Spinal cord (tissue), 10 donors: ENCODE measurements around the gene XPO6. TPM values are rescaled to one million over a fixed set of nuclear protein-coding genes. Genes with fewer than 3 reads are reported as not detected.

Experiments used
- DNase-seq, 6 donors: peaks; one replicate each; pipeline versions ENCODE4 v3.0.0 to v3.0.0-alpha.2; 2013 to 2015; ENCODE audit warnings: low spot score in 6 of 6, low read depth in 4 of 6
- H3K27ac ChIP-seq: one replicate; pipeline ENCODE4 v1.5.1; 2013; ENCODE audit warnings: low read depth, low read length, control low read depth
- H3K27me3 ChIP-seq: one replicate; pipeline ENCODE4 v1.6.1; 2013; ENCODE audit warnings: low read length; ENCODE audit not compliant: control insufficient read depth, insufficient read depth
- H3K36me3 ChIP-seq: one replicate; pipeline ENCODE4 v1.6.1; 2013; ENCODE audit warnings: low read length; ENCODE audit not compliant: control insufficient read depth, insufficient read depth
- H3K4me1 ChIP-seq: one replicate; pipeline ENCODE4 v1.6.1; 2013; ENCODE audit warnings: low read length; ENCODE audit not compliant: control insufficient read depth, insufficient read depth
- H3K4me3 ChIP-seq: one replicate; pipeline ENCODE4 v1.5.1; 2013; ENCODE audit warnings: low read depth, low read length, control low read depth
- H3K9me3 ChIP-seq: one replicate; pipeline ENCODE4 v1.6.1; 2013; ENCODE audit warnings: low read length; ENCODE audit not compliant: control insufficient read depth, insufficient read depth
- WGBS: methylation state at CpG from one replicate; pipeline ENCODE4 v1.1.5; 2013; ENCODE audit warnings: missing lambda C conversion rate; ENCODE audit not compliant: insufficient coverage; 5-methylcytosine and 5-hydroxymethylcytosine counted together
- polyA plus RNA-seq, 2 donors: library from polyadenylated mRNA; unstranded; fragments of 120-200 nt; gene quantifications; one replicate each; pipeline ENCODE4 v1.2.1, GENCODE V29; 2013; ENCODE audit not compliant: insufficient read length in 2 of 2
- total RNA-seq, 2 donors: library from RNA; depleted of rRNA in 1 of 2; stranded (reverse); fragments of 120-200 nt in 1 of 2; fragments of >200 nt in 1 of 2; gene quantifications; one replicate each; pipeline versions ENCODE4 v1.2.3 to v1.2.4, GENCODE V29; 2013 to 2014
- donor health status: healthy.

XPO6 gene
- total and polyA plus RNA-seq, 4 donors = 84.1 to 164 (median 116) TPM

GRCh38 chr16:28103516-28104170 is 108.1 kb downstream of the XPO6 start:
- Histone ChIP-seq H3K4me1 (peaks cover 3% of the 10 kb centered on the region), H3K27ac (no peak overlapping the region), H3K9me3 (no peaks in the 10 kb centered on the region), H3K27me3 (no peaks in the 10 kb centered on the region), H3K36me3 (peaks cover 93% of the 10 kb centered on the region), H3K4me3 (no peak overlapping the region)
- 97% methylated on average over 7 of the region's 14 CpGs for whole genome bisulfite sequencing
- no peak for DNase-seq

GRCh38 chr16:28101533-28101890 is 110.3 kb downstream of the XPO6 start:
- DNase-seq = no peak
- H3K4me1 ChIP-seq = peaks cover 3% of the 10 kb centered on the region
- H3K9me3 ChIP-seq = no peaks in the 10 kb centered on the region
- no peak overlapping the region for H3K27ac ChIP-seq
- no peak overlapping the region for H3K4me3 ChIP-seq
- H3K36me3 ChIP-seq = peaks cover 93% of the 10 kb centered on the region
- no peaks in the 10 kb centered on the region for H3K27me3 ChIP-seq
- WGBS = 94% methylated on average over 5 of the region's 6 CpGs

GRCh38 chr16:28100810-28101532 is 110.8 kb downstream of the XPO6 start:
- DNase-seq = no peak
- Histone ChIP-seq H3K4me1 (peaks cover 2% of the 10 kb centered on the region), H3K9me3 (no peaks in the 10 kb centered on the region), H3K4me3 (no peak overlapping the region), H3K36me3 (peaks cover 93% of the 10 kb centered on the region), H3K27me3 (no peaks in the 10 kb centered on the region), H3K27ac (no peak overlapping the region)
- 96% methylated on average over 14 of the region's 14 CpGs for WGBS

- Histone ChIP-seq H3K27ac (no peak overlapping the region), H3K4me3 (no peak overlapping the region), H3K4me1 (no peaks in the 10 kb centered on the region), H3K27me3 (no peaks in the 10 kb centered on the region), H3K36me3 (peaks cover 90% of the 10 kb centered on the region), H3K9me3 (no peaks in the 10 kb centered on the region)
- 94% methylated on average over 17 of the region's 20 CpGs for WGBS
- peak in 1 of 6 donors; percentile 67 for DNase-seq
These were observed 112.5 kb downstream of the XPO6 start for GRCh38 chr16:28098959-28099945.

GRCh38 chr16:28098171-28098958 is 113.4 kb downstream of the XPO6 start:
- Histone ChIP-seq H3K36me3 (peaks cover 84% of the 10 kb centered on the region), H3K27ac (no peak overlapping the region), H3K4me1 (peaks cover 5% of the 10 kb centered on the region), H3K4me3 (no peak overlapping the region), H3K27me3 (no peaks in the 10 kb centered on the region), H3K9me3 (no peaks in the 10 kb centered on the region)
- no peak for DNase-seq
- 93% methylated on average over 19 of the region's 21 CpGs for WGBS

GRCh38 chr16:28096983-28097899 is 114.5 kb downstream of the XPO6 start:
- no peaks in the 10 kb centered on the region for H3K27me3 ChIP-seq
- no peak for DNase-seq
- H3K4me3 ChIP-seq = no peak overlapping the region
- no peaks in the 10 kb centered on the region for H3K9me3 ChIP-seq
- H3K36me3 ChIP-seq = peaks cover 77% of the 10 kb centered on the region
- no peak overlapping the region for H3K27ac ChIP-seq
- WGBS = 81% methylated on average over 12 of the region's 17 CpGs
- peaks cover 10% of the 10 kb centered on the region for H3K4me1 ChIP-seq

- Histone ChIP-seq H3K36me3 (peaks cover 46% of the 10 kb centered on the region), H3K27me3 (no peaks in the 10 kb centered on the region), H3K9me3 (no peaks in the 10 kb centered on the region), H3K4me3 (no peak overlapping the region), H3K4me1 (peaks cover 27% of the 10 kb centered on the region), H3K27ac (no peak overlapping the region)
- DNase-seq = no peak
- 66% methylated on average over 5 of the region's 5 CpGs for WGBS
These were observed 118.4 kb downstream of the XPO6 start for GRCh38 chr16:28093385-28093725.

- Histone ChIP-seq H3K27me3 (no peaks in the 10 kb centered on the region), H3K36me3 (peaks cover 41% of the 10 kb centered on the region), H3K4me3 (no peak overlapping the region), H3K27ac (no peak overlapping the region), H3K4me1 (peaks cover 27% of the 10 kb centered on the region), H3K9me3 (no peaks in the 10 kb centered on the region)
- WGBS = 75% methylated on average over 10 of the region's 17 CpGs
- peak in 1 of 6 donors; percentile 61 for DNase-seq
These were observed 118.9 kb downstream of the XPO6 start for GRCh38 chr16:28092721-28093384.
